ENCODE measurements around the gene EIF5A2.
"Not testable (repeated sequence)": the region's sequence is repeated elsewhere in the genome, so short reads cannot be mapped to it uniquely, and the experiment has no call there.

The EIF5A2 gene

GRCh38 chr3:170942011-170942410 lies 33.6 kb upstream of the EIF5A2 start:
- H3K4me3 ChIP-seq (ENCODE audit: low read length, poor library complexity, severe bottlenecking), result no peak overlapping the region
- H3K27me3 ChIP-seq (ENCODE audit: insufficient read depth, low read length, poor library complexity, severe bottlenecking), result no peaks in the 10 kb centered on the region
- no peak overlapping the region for H3K9ac ChIP-seq (ENCODE audit: low read depth, low read length, poor library complexity, severe bottlenecking)
- no peak overlapping the region for H3K4me2 ChIP-seq (ENCODE audit: low read depth, low read length, poor library complexity, severe bottlenecking)
- no peak overlapping the region for H2AFZ ChIP-seq (ENCODE audit: low read length)
- no peaks in the 10 kb centered on the region for H3K9me2 ChIP-seq (replicated peaks; ENCODE audit: low read depth, low read length)
- H3K4me1 ChIP-seq (ENCODE audit: insufficient read depth, low read length, poor library complexity, severe bottlenecking), result no peaks in the 10 kb centered on the region
- H3K79me2 ChIP-seq (ENCODE audit: insufficient read depth, low read length), result no peaks in the 10 kb centered on the region
- H3K36me3 ChIP-seq (ENCODE audit: insufficient read depth, low read length), result no peaks in the 10 kb centered on the region
- H3K9me3 ChIP-seq (ENCODE audit: insufficient read depth, low read depth, low read length), result peaks cover 6% of the 10 kb centered on the region; the same call in 1 of the 2 replicates
- H4K20me1 ChIP-seq (ENCODE audit: insufficient read depth, low read length, poor library complexity, severe bottlenecking), result no peaks in the 10 kb centered on the region
- no peaks in the 10 kb centered on the region for H3F3A ChIP-seq (ENCODE audit: low read depth)
- TF ChIP-seq EZH2phosphoT487 (IDR thresholded peaks at IDR 0.05; ENCODE audit: borderline replicate concordance) (no peak), CTCF (conservative IDR thresholded peaks at IDR 0.05; ENCODE audit: low read length) (no peak)

GRCh38 chr3:170941551-170941950 lies 33.1 kb upstream of the EIF5A2 start:
- H3F3A ChIP-seq (ENCODE audit: low read depth), result no peaks in the 10 kb centered on the region
- no peak overlapping the region for H3K4me3 ChIP-seq (ENCODE audit: low read length, poor library complexity, severe bottlenecking)
- no peak overlapping the region for H3K4me2 ChIP-seq (ENCODE audit: low read depth, low read length, poor library complexity, severe bottlenecking)
- H3K79me2 ChIP-seq (ENCODE audit: insufficient read depth, low read length), result no peaks in the 10 kb centered on the region
- H3K4me1 ChIP-seq (ENCODE audit: insufficient read depth, low read length, poor library complexity, severe bottlenecking), result no peaks in the 10 kb centered on the region
- H3K9me2 ChIP-seq (replicated peaks; ENCODE audit: low read depth, low read length), result no peaks in the 10 kb centered on the region
- no peaks in the 10 kb centered on the region for H4K20me1 ChIP-seq (ENCODE audit: insufficient read depth, low read length, poor library complexity, severe bottlenecking)
- H3K27me3 ChIP-seq (ENCODE audit: insufficient read depth, low read length, poor library complexity, severe bottlenecking), result no peaks in the 10 kb centered on the region
- H2AFZ ChIP-seq (ENCODE audit: low read length), result no peak overlapping the region
- TF ChIP-seq CTCF (conservative IDR thresholded peaks at IDR 0.05; ENCODE audit: low read length) (no peak), EZH2phosphoT487 (IDR thresholded peaks at IDR 0.05; ENCODE audit: borderline replicate concordance) (no peak)
- no peaks in the 10 kb centered on the region for H3K36me3 ChIP-seq (ENCODE audit: insufficient read depth, low read length)
- H3K9ac ChIP-seq (ENCODE audit: low read depth, low read length, poor library complexity, severe bottlenecking), result no peak overlapping the region
- H3K9me3 ChIP-seq (ENCODE audit: insufficient read depth, low read depth, low read length), result peaks cover 6% of the 10 kb centered on the region; the same call in 1 of the 2 replicates

- not testable (repeated sequence) for H3K4me3 ChIP-seq (ENCODE audit: low read length, poor library complexity, severe bottlenecking); H3K79me2 ChIP-seq (ENCODE audit: insufficient read depth, low read length); H3K9ac ChIP-seq (ENCODE audit: low read depth, low read length, poor library complexity, severe bottlenecking); H3K9me2 ChIP-seq (replicated peaks; ENCODE audit: low read depth, low read length); H4K20me1 ChIP-seq (ENCODE audit: insufficient read depth, low read length, poor library complexity, severe bottlenecking); H3K27me3 ChIP-seq (ENCODE audit: insufficient read depth, low read length, poor library complexity, severe bottlenecking); H3K9me3 ChIP-seq (ENCODE audit: insufficient read depth, low read depth, low read length); H3K4me1 ChIP-seq (ENCODE audit: insufficient read depth, low read length, poor library complexity, severe bottlenecking); H3K36me3 ChIP-seq (ENCODE audit: insufficient read depth, low read length); H2AFZ ChIP-seq (ENCODE audit: low read length); H3K4me2 ChIP-seq (ENCODE audit: low read depth, low read length, poor library complexity, severe bottlenecking); H3F3A ChIP-seq (ENCODE audit: low read depth)
Observed at GRCh38 chr3:170933039-170933438, 24.6 kb upstream of the EIF5A2 start.

GRCh38 chr3:170923553-170923952 lies 15.1 kb upstream of the EIF5A2 start:
- H3K9me3 ChIP-seq (ENCODE audit: insufficient read depth, low read depth, low read length); H2AFZ ChIP-seq (ENCODE audit: low read length); H3F3A ChIP-seq (ENCODE audit: low read depth); H3K27me3 ChIP-seq (ENCODE audit: insufficient read depth, low read length, poor library complexity, severe bottlenecking); H3K4me2 ChIP-seq (ENCODE audit: low read depth, low read length, poor library complexity, severe bottlenecking); H4K20me1 ChIP-seq (ENCODE audit: insufficient read depth, low read length, poor library complexity, severe bottlenecking); H3K79me2 ChIP-seq (ENCODE audit: insufficient read depth, low read length); H3K9ac ChIP-seq (ENCODE audit: low read depth, low read length, poor library complexity, severe bottlenecking); H3K4me1 ChIP-seq (ENCODE audit: insufficient read depth, low read length, poor library complexity, severe bottlenecking); H3K36me3 ChIP-seq (ENCODE audit: insufficient read depth, low read length); H3K9me2 ChIP-seq (replicated peaks; ENCODE audit: low read depth, low read length); H3K4me3 ChIP-seq (ENCODE audit: low read length, poor library complexity, severe bottlenecking): not testable (repeated sequence)
